ENCODE results near the gene ANKRD24.

The ANKRD24 gene

DNA sequence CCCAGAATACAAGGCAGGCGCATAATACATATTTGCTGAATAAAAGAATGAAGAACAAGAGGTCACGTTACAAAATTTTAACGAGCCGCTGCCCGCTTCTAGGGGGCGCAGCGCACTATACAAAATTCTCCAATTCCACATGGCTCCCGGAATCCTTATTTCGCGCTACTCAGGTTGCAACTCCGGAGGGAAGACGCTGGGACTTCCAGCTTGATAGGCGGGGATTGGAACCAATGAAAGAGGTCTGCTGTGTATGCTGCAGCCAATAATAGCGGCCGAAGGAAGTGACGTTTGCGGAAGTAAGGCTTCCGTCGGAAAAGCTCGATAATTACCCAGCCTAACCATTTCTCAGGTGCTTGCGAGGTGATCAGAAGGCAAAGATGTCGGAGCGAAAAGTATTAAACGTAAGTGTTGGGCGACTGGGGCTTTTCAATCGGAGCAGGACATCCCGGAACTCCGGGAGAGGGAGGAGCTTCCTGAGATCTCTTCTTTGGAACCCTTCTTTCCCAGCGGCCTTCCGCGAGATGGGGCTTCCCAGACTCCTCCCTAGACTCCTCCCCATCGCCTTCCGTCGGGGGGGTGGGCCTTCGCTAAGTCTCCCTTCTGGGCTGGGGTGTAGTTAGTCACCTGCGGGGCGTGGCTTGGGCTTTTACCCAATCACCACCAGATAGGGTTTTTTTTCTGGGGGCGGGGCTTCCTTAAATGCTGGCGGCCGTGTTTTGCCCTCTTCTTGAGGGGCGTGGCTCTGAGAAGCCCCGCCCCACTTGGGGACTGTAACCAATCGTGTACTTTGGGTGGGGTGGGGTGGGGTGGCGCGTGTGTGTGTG, 64.5 kb downstream of the ANKRD24 start, which contains the start of gene YJU2:
TSS of gene YJU2 (plus strand) at position 314 of the 827 bp plus-strand sequence. CDS start at position 381, 67 bp downstream.
- peak; percentile 100 for DNase-seq (ENCODE audit: low read depth)
- TF ChIP-seq, protein P1, sequence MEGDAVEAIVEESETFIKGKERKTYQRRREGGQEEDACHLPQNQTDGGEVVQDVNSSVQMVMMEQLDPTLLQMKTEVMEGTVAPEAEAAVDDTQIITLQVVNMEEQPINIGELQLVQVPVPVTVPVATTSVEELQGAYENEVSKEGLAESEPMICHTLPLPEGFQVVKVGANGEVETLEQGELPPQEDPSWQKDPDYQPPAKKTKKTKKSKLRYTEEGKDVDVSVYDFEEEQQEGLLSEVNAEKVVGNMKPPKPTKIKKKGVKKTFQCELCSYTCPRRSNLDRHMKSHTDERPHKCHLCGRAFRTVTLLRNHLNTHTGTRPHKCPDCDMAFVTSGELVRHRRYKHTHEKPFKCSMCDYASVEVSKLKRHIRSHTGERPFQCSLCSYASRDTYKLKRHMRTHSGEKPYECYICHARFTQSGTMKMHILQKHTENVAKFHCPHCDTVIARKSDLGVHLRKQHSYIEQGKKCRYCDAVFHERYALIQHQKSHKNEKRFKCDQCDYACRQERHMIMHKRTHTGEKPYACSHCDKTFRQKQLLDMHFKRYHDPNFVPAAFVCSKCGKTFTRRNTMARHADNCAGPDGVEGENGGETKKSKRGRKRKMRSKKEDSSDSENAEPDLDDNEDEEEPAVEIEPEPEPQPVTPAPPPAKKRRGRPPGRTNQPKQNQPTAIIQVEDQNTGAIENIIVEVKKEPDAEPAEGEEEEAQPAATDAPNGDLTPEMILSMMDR (IDR thresholded peaks at IDR 0.05; ENCODE audit: insufficient read depth, low read depth, low read length, missing control alignments) = peak; percentile 34
- peak within 1 kb of the TSS; percentile 77 for H3K4me3 ChIP-seq (ENCODE audit: low read depth, low read length)

DNA sequence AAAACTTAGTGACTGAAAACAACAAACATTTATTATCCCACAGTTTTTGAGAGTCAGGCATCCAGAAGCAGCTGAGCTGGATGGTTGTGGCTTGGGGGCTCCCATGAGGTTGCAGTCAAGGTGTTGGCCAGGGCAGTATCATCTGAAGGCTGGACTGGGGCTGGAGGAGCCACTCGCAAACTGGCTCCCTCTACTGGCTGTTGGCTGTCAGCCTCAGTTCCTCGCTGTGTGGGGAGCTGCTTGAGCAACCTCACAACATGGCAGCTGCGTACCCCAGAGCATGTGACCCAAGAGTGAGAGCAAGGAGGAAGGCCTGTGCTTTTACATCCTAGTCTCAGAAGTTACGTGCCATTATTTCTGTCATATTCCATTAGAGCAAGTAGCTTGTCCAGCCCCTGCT, 74.1 kb downstream of the ANKRD24 start:
- DNase-seq (ENCODE audit: low read depth) = no peak
- TF ChIP-seq, protein P1 (IDR thresholded peaks at IDR 0.05; ENCODE audit: insufficient read depth, low read depth, low read length, missing control alignments) = no peak
- no peak overlapping the region for H3K4me3 ChIP-seq (ENCODE audit: low read depth, low read length)

DNA sequence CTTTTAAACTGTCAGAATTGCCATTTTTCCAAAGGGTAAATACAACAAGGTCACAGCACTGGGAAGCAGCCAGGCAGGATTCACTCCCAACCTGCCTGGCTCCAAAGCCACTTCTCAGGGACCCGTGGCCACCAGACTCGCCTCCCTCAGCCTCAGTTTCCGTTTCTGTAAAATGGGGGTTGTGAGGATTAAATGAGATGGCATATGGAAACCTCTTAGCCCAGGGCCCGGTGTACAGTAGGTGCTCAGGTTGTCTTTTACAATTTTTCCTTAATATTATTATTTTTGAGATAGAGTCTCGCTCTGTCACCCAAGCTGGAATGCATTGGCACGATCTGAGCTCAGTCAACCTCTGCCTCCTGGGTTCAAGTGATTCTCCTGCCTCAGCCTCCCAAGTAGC, 74.5 kb downstream of the ANKRD24 start:
- no peak for DNase-seq (ENCODE audit: low read depth)
- no peak overlapping the region for H3K4me3 ChIP-seq (ENCODE audit: low read depth, low read length)
- TF ChIP-seq, protein P1 (IDR thresholded peaks at IDR 0.05; ENCODE audit: insufficient read depth, low read depth, low read length, missing control alignments) = no peak

DNA sequence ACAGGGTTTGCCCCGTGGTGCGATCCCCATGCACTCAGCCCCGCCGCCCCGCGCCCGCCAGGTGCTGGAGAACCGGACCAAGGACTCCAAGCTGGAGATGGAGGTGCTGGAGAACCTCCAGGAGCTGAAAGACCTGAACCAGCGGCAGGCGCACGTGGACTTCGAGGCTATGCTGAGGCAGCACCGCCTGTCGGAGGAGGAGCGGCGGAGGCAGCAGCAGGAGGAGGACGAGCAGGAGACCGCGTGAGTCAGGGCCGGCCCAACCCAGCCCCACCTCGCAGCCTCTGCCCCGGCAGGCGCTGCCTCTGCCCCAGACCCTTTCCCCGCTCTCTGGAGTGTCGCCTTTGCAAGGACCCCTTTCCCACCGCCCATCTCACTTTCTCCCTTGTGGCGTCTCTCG, 75.7 kb downstream of the ANKRD24 start:
- no peak for DNase-seq (ENCODE audit: low read depth)
- TF ChIP-seq, protein P1 (IDR thresholded peaks at IDR 0.05; ENCODE audit: insufficient read depth, low read depth, low read length, missing control alignments) = no peak
- no peak overlapping the region for H3K4me3 ChIP-seq (ENCODE audit: low read depth, low read length)

DNA sequence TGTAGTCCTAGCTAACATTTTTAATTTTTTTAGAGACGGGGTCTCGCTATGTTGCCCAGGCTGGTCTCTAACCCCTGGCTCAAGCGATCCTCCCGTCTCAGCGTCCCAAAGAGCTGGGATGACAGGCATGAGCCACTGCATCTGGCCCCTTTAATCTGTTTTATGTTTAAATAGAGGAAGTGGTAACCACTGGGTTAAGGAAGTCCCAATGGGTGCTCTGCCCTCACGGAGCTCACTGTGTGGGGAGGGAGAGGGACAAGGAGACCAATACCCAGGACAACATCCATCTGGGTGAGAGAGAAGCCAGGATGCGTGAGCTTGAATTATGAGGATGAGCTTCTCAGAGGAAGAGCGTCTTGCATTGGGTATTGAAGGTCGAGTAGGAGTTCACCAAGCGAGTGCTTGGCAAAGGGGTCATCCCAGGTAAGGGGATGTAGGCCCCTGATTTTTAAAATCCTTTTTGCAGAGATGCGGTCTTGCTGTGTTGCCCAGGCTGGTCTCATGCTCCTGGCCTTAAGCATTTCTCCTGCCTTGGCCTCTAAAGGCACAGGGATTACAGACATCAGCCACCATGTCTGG, 78.2 kb downstream of the ANKRD24 start:
- H3K4me3 ChIP-seq (ENCODE audit: low read depth, low read length) = no peak overlapping the region
- DNase-seq (ENCODE audit: low read depth) = no peak
- TF ChIP-seq, protein P1 (IDR thresholded peaks at IDR 0.05; ENCODE audit: insufficient read depth, low read depth, low read length, missing control alignments) = no peak

DNA sequence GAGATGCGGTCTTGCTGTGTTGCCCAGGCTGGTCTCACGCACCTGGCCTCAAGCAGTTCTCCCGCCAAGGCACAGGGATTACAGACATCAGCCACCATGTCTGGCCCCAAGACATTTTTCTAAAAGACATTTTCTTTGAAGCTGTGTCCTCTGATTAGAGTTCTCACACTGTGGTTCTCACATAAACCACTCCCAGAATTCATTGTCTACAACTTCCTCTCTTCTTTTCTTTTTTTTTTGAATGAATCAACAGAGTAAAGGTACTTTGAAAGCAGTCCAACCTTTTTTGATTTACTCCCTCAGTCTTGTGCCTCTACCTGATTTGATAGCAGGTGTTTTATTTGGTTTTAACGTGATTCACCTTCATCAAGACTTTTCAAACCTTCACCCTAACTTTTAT, 82.3 kb downstream of the ANKRD24 start:
- DNase-seq (ENCODE audit: low read depth) = no peak
- no peak overlapping the region for H3K4me3 ChIP-seq (ENCODE audit: low read depth, low read length)
- TF ChIP-seq, protein P1 (IDR thresholded peaks at IDR 0.05; ENCODE audit: insufficient read depth, low read depth, low read length, missing control alignments) = no peak
